ENCODE results near the gene KIR2DL3.

DNA sequence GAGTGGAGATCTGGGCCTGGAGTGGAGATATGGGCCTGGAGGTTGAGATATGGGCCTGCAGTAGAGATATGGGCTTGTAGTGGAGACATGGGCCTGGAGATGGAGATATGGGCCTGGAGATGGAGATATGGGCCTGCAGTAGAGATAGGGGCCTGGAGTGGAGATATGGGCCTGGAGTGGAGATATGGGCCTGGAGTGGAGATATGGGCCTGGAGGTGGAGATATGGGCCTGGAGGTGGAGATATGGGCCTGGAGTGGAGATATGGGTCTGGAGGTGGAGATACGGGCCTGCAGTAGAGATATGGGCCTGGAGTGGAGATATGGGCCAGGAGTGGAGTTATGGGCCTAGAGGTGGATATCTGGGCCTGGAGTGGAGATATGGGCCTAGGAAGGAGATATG, 402 bp downstream of the KIR2DL3 start:
- TF ChIP-seq, protein P1, sequence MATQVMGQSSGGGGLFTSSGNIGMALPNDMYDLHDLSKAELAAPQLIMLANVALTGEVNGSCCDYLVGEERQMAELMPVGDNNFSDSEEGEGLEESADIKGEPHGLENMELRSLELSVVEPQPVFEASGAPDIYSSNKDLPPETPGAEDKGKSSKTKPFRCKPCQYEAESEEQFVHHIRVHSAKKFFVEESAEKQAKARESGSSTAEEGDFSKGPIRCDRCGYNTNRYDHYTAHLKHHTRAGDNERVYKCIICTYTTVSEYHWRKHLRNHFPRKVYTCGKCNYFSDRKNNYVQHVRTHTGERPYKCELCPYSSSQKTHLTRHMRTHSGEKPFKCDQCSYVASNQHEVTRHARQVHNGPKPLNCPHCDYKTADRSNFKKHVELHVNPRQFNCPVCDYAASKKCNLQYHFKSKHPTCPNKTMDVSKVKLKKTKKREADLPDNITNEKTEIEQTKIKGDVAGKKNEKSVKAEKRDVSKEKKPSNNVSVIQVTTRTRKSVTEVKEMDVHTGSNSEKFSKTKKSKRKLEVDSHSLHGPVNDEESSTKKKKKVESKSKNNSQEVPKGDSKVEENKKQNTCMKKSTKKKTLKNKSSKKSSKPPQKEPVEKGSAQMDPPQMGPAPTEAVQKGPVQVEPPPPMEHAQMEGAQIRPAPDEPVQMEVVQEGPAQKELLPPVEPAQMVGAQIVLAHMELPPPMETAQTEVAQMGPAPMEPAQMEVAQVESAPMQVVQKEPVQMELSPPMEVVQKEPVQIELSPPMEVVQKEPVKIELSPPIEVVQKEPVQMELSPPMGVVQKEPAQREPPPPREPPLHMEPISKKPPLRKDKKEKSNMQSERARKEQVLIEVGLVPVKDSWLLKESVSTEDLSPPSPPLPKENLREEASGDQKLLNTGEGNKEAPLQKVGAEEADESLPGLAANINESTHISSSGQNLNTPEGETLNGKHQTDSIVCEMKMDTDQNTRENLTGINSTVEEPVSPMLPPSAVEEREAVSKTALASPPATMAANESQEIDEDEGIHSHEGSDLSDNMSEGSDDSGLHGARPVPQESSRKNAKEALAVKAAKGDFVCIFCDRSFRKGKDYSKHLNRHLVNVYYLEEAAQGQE (IDR thresholded peaks at IDR 0.05; ENCODE audit: low read depth): no peak
- TF ChIP-seq YY1 (IDR thresholded peaks at IDR 0.05; ENCODE audit: low read depth): no peak
- no peak for TF ChIP-seq TCF12 (IDR thresholded peaks at IDR 0.05; ENCODE audit: low read depth)
- TF ChIP-seq CEBPB (IDR thresholded peaks at IDR 0.05): no peak
- TF ChIP-seq, protein P2, sequence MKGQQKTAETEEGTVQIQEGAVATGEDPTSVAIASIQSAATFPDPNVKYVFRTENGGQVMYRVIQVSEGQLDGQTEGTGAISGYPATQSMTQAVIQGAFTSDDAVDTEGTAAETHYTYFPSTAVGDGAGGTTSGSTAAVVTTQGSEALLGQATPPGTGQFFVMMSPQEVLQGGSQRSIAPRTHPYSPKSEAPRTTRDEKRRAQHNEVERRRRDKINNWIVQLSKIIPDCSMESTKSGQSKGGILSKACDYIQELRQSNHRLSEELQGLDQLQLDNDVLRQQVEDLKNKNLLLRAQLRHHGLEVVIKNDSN (IDR thresholded peaks at IDR 0.05): no peak
- no peak for TF ChIP-seq TEAD4 (IDR thresholded peaks at IDR 0.05)

All from Ishikawa (cell line).